Ishikawa (cell line): Measurements from ENCODE around the gene RNF10.

Experiments used
- CEBPB ChIP-seq: IDR thresholded peaks from 2 replicates; pipeline ENCODE4 v1.6.1; 2012
- CREB1 ChIP-seq: IDR thresholded peaks from 2 replicates; pipeline ENCODE4 v1.6.1; 2012; ENCODE audit warnings: low read depth
- EGR1 ChIP-seq: IDR thresholded peaks from 2 replicates; pipeline ENCODE4 v1.6.1; 2012
- EP300 ChIP-seq: IDR thresholded peaks from 2 replicates; pipeline ENCODE4 v1.6.1; 2012; ENCODE audit warnings: borderline replicate concordance
- FOXM1 ChIP-seq: IDR thresholded peaks from 2 replicates; pipeline ENCODE4 v1.6.1; 2012; ENCODE audit warnings: low read depth, borderline replicate concordance
- MAX ChIP-seq: IDR thresholded peaks from 2 replicates; pipeline ENCODE4 v1.6.1; 2012
- NFIC ChIP-seq: IDR thresholded peaks from 2 replicates; pipeline ENCODE4 v1.6.1; 2012
- RAD21 ChIP-seq: IDR thresholded peaks from 2 replicates; pipeline ENCODE4 v1.6.1; 2012; ENCODE audit warnings: low read depth
- REST ChIP-seq: IDR thresholded peaks from 2 replicates; pipeline ENCODE4 v1.6.1; 2012; ENCODE audit warnings: low read depth, mild to moderate bottlenecking
- TAF1 ChIP-seq: IDR thresholded peaks from 2 replicates; pipeline ENCODE4 v1.6.1; 2012; ENCODE audit warnings: low read depth, mild to moderate bottlenecking
- TCF12 ChIP-seq: IDR thresholded peaks from 2 replicates; pipeline ENCODE4 v1.6.1; 2012; ENCODE audit warnings: low read depth
- TEAD4 ChIP-seq: IDR thresholded peaks from 2 replicates; pipeline ENCODE4 v1.6.1; 2012
- USF1 ChIP-seq: IDR thresholded peaks from 2 replicates; pipeline ENCODE4 v1.6.1; 2012
- YY1 ChIP-seq: IDR thresholded peaks from 2 replicates; pipeline ENCODE4 v1.6.1; 2012; ENCODE audit warnings: low read depth
- ZBTB7A ChIP-seq: IDR thresholded peaks from 2 replicates; pipeline ENCODE4 v1.6.1; 2012; ENCODE audit warnings: low read depth

Gene RNF10

GRCh38 chr12:120557589-120557988, 23.4 kb downstream of the RNF10 start:
- TF ChIP-seq TEAD4 (no peak), NFIC (no peak), EGR1 (no peak), CREB1 (no peak), MAX (no peak), YY1 (no peak), TAF1 (no peak), USF1 (no peak), EP300 (no peak), CEBPB (no peak), REST (no peak), FOXM1 (no peak), TCF12 (no peak), RAD21 (no peak), ZBTB7A (no peak)

GRCh38 chr12:120562906-120563305, 28.8 kb downstream of the RNF10 start:
- TF ChIP-seq TCF12 (no peak), FOXM1 (no peak), TEAD4 (no peak), CEBPB (no peak), ZBTB7A (no peak), YY1 (no peak), USF1 (no peak), TAF1 (no peak)

- TF ChIP-seq MAX = no peak
- TF ChIP-seq CEBPB = no peak
- TF ChIP-seq ZBTB7A = no peak
- no peak for TF ChIP-seq EP300
- TF ChIP-seq TAF1 = no peak
- no peak for TF ChIP-seq YY1
- no peak for TF ChIP-seq USF1
- TF ChIP-seq TCF12 = no peak
- TF ChIP-seq EGR1 = no peak
- TF ChIP-seq FOXM1 = no peak
- TF ChIP-seq REST = no peak
- no peak for TF ChIP-seq TEAD4
- TF ChIP-seq CREB1 = no peak
- TF ChIP-seq NFIC = no peak
- no peak for TF ChIP-seq RAD21
These were observed 29.3 kb downstream of the RNF10 start for GRCh38 chr12:120563495-120563894.

GRCh38 chr12:120571299-120571698, 37.1 kb downstream of the RNF10 start:
- TF ChIP-seq MAX = no peak
- TF ChIP-seq TAF1 = no peak
- no peak for TF ChIP-seq FOXM1
- TF ChIP-seq YY1 = no peak
- no peak for TF ChIP-seq USF1
- TF ChIP-seq EP300 = no peak
- TF ChIP-seq TEAD4 = no peak
- TF ChIP-seq ZBTB7A = no peak

GRCh38 chr12:120573560-120573959, 39.4 kb downstream of the RNF10 start:
- TF ChIP-seq TEAD4 = no peak
- TF ChIP-seq NFIC = no peak
- no peak for TF ChIP-seq CEBPB
- no peak for TF ChIP-seq RAD21
- no peak for TF ChIP-seq CREB1
- no peak for TF ChIP-seq FOXM1
- TF ChIP-seq TCF12 = no peak
- no peak for TF ChIP-seq USF1
- TF ChIP-seq REST = no peak
- TF ChIP-seq TAF1 = no peak
- no peak for TF ChIP-seq EP300
